WTC11 (cell line): ENCODE measurements around the gene LDAF1. TPM values are rescaled to one million over a fixed set of nuclear protein-coding genes. Genes with fewer than 3 reads are reported as not detected.

ENCODE experiments used
- ATAC-seq: fragments of 200-7000 bp; cut with Tn5 transposase; 2 replicates; pipeline ENCODE4 v1.10.0; 2021; ENCODE audit warnings: mild to moderate bottlenecking, moderate library complexity
- CTCF ChIA-PET: fragments of 300-600 bp; sonication (Branson Sonifier 250); formaldehyde crosslinking; loops from one replicate; lab custom pipeline; 2021; ENCODE audit warnings: antibody characterized with exemption; lab: Charles Lee
- POLR2A ChIA-PET: fragments of 350-600 bp; sonication (Branson Sonifier 250); formaldehyde crosslinking; loops from one replicate; lab custom pipeline; 2021; ENCODE audit warnings: antibody characterized with exemption; lab: Charles Lee
- DNase-seq: peaks from one replicate; pipeline ENCODE4 v3.0.0; 2021; ENCODE audit warnings: low spot score
- H3K27ac Mint-ChIP-seq: 2 replicates; pipeline ENCODE4 v1.8.0; 2021; ENCODE audit warnings: mixed read lengths
- H3K27me3 Mint-ChIP-seq: 2 replicates; pipeline ENCODE4 v1.8.0; 2021; ENCODE audit warnings: low read depth, mild to moderate bottlenecking, moderate library complexity, mixed read lengths
- H3K36me3 Mint-ChIP-seq: 2 replicates; pipeline ENCODE4 v1.8.0; 2021; ENCODE audit warnings: mixed read lengths
- H3K4me1 Mint-ChIP-seq: 2 replicates; pipeline ENCODE4 v1.8.0; 2022; ENCODE audit warnings: mixed read lengths
- H3K4me3 Mint-ChIP-seq: 2 replicates; pipeline ENCODE4 v1.8.0; 2021; ENCODE audit warnings: mild to moderate bottlenecking, moderate library complexity, mixed read lengths
- H3K9me3 Mint-ChIP-seq: 2 replicates; pipeline ENCODE4 v1.8.0; 2021; ENCODE audit warnings: mixed read lengths
- ATF3 ChIP-seq: sonication (generic); formaldehyde crosslinking; conservative IDR thresholded peaks from 2 replicates; pipeline ENCODE4 v1.8.1; 2022; ENCODE audit warnings: mild to moderate bottlenecking, missing genetic modification reagents
- CBFB ChIP-seq: sonication (generic); formaldehyde crosslinking; IDR thresholded peaks from 2 replicates; pipeline ENCODE4 v1.8.1; 2022; ENCODE audit warnings: mild to moderate bottlenecking, low read depth, missing genetic modification reagents
- FOXP1 ChIP-seq: sonication (generic); formaldehyde crosslinking; IDR thresholded peaks from 2 replicates; pipeline ENCODE4 v1.8.0; 2022; ENCODE audit warnings: missing genetic modification reagents, mild to moderate bottlenecking, moderate library complexity, borderline replicate concordance
- GRHL2 ChIP-seq: fragments of 250-450 bp; sonication (Bioruptor Pico); IDR thresholded peaks from 2 replicates; pipeline ENCODE4 v1.8.0; 2022; ENCODE audit warnings: mild to moderate bottlenecking, moderate library complexity; ENCODE audit not compliant: insufficient replicate concordance, severe bottlenecking
- HMGXB4 ChIP-seq: sonication (generic); formaldehyde crosslinking; IDR thresholded peaks from 2 replicates; pipeline ENCODE4 v1.8.1; 2023; ENCODE audit warnings: mild to moderate bottlenecking, moderate library complexity, missing genetic modification reagents
- IRF2 ChIP-seq: sonication (generic); formaldehyde crosslinking; IDR thresholded peaks from 2 replicates; pipeline ENCODE4 v1.8.0; 2022; ENCODE audit warnings: low read depth, missing genetic modification reagents, borderline replicate concordance
- NR2C2 ChIP-seq: sonication (generic); formaldehyde crosslinking; IDR thresholded peaks from 2 replicates; pipeline ENCODE4 v1.8.0; 2022; ENCODE audit warnings: mild to moderate bottlenecking, missing genetic modification reagents
- NR3C1 ChIP-seq: sonication (generic); formaldehyde crosslinking; conservative IDR thresholded peaks from 2 replicates; pipeline ENCODE4 v1.8.1; 2023; ENCODE audit warnings: low read depth, mild to moderate bottlenecking, missing genetic modification reagents
- PRRX2 ChIP-seq: fragments of 250-450 bp; sonication (Bioruptor Pico); IDR thresholded peaks from 2 replicates; pipeline ENCODE4 v1.8.0; 2021; ENCODE audit warnings: mild to moderate bottlenecking
- RORB ChIP-seq: fragments of 250-450 bp; sonication (Bioruptor Pico); IDR thresholded peaks from 2 replicates; pipeline ENCODE4 v1.9.0; 2021; ENCODE audit warnings: mild to moderate bottlenecking
- SMAD3 ChIP-seq: sonication (generic); formaldehyde crosslinking; IDR thresholded peaks from 2 replicates; pipeline ENCODE4 v1.8.0; 2022; ENCODE audit warnings: missing genetic modification reagents, mild to moderate bottlenecking, borderline replicate concordance
- SMAD4 ChIP-seq: sonication (generic); formaldehyde crosslinking; IDR thresholded peaks from 2 replicates; pipeline ENCODE4 v1.8.0; 2022; ENCODE audit warnings: mild to moderate bottlenecking, missing genetic modification reagents
- SOX15 ChIP-seq: fragments of 250-450 bp; sonication (Bioruptor Pico); IDR thresholded peaks from 2 replicates; pipeline ENCODE4 v1.9.0; 2021; ENCODE audit warnings: mild to moderate bottlenecking
- ZMAT4 ChIP-seq: fragments of 250-450 bp; sonication (Bioruptor Pico); IDR thresholded peaks from 2 replicates; pipeline ENCODE4 v1.9.0; 2021; ENCODE audit warnings: mild to moderate bottlenecking
- ZNF121 ChIP-seq: sonication (generic); formaldehyde crosslinking; IDR thresholded peaks from 2 replicates; pipeline ENCODE4 v1.8.0; 2023; ENCODE audit warnings: missing genetic modification reagents
- ZNF138 ChIP-seq: sonication (generic); formaldehyde crosslinking; conservative IDR thresholded peaks from 2 replicates; pipeline ENCODE4 v1.8.1; 2022; ENCODE audit warnings: mild to moderate bottlenecking, moderate library complexity, missing genetic modification reagents
- ZNF263 ChIP-seq: sonication (generic); formaldehyde crosslinking; IDR thresholded peaks from 2 replicates; pipeline ENCODE4 v1.8.1; 2022; ENCODE audit warnings: low read depth, mild to moderate bottlenecking, moderate library complexity, missing genetic modification reagents
- ZNF281 ChIP-seq: sonication (generic); formaldehyde crosslinking; IDR thresholded peaks from 2 replicates; pipeline ENCODE4 v1.8.0; 2023; ENCODE audit warnings: mild to moderate bottlenecking, missing genetic modification reagents
- ZNF512 ChIP-seq: sonication (generic); formaldehyde crosslinking; IDR thresholded peaks from 2 replicates; pipeline ENCODE4 v1.8.1; 2022; ENCODE audit warnings: missing genetic modification reagents, borderline replicate concordance
- total RNA-seq: library from RNA; stranded (reverse); gene quantifications from 3 replicates; pipeline ENCODE4 v1.2.3, GENCODE V29; 2021

LDAF1 gene
- total RNA-seq, 1 experiment from 2014 or later: 42.8 TPM

GRCh38 chr16:21184834-21185233 lies 26.4 kb downstream of the LDAF1 start (continued):
- TF ChIP-seq SMAD4 (CRISPR knock-in tag) (no peak), NR2C2 (CRISPR knock-in tag) (no peak)
- TF ChIP-seq, all 79 proteins: peak for 0

- TF ChIP-seq RORB (no peak), CBFB (CRISPR knock-in tag) (no peak), ZNF281 (CRISPR knock-in tag) (no peak), ZNF121 (CRISPR knock-in tag) (no peak), HMGXB4 (CRISPR knock-in tag) (no peak), IRF2 (CRISPR knock-in tag) (no peak), SMAD4 (CRISPR knock-in tag) (no peak), FOXP1 (CRISPR knock-in tag) (no peak), GRHL2 (no peak), SOX15 (CRISPR knock-in tag) (no peak), ZNF512 (no peak), NR3C1 (CRISPR knock-in tag) (no peak), ATF3 (CRISPR knock-in tag) (no peak), ZNF138 (CRISPR knock-in tag) (no peak), PRRX2 (CRISPR knock-in tag) (no peak), ZNF263 (CRISPR knock-in tag) (no peak), SMAD3 (CRISPR knock-in tag) (no peak), ZMAT4 (CRISPR knock-in tag) (no peak)
- ChIA-PET CTCF (interaction anchor here (0.7 to 5.8 kb wide), 3 partner anchors 26 to 115 kb away, joined by 3 to 186 read pairs (median 3); partner anchors contain the start of gene LDAF1), POLR2A (interaction anchor here (0.6 kb wide), 2 partner anchors 109 to 156 kb away, joined by 3 to 5 read pairs; no protein-coding TSS in a partner anchor)
- no peak overlapping the region for H3K27ac Mint-ChIP-seq
- no peaks in the 10 kb centered on the region for H3K4me1 Mint-ChIP-seq
- peaks cover 35% of the 10 kb centered on the region for H3K36me3 Mint-ChIP-seq
- peaks cover 42% of the 10 kb centered on the region for H3K9me3 Mint-ChIP-seq
- peaks cover 7% of the 10 kb centered on the region; the same call in 1 of the 2 replicates for H3K27me3 Mint-ChIP-seq
- ATAC-seq: no peak
- no peak overlapping the region for H3K4me3 Mint-ChIP-seq
- no peak for DNase-seq
Observed at GRCh38 chr16:21185659-21186325, 27.3 kb downstream of the LDAF1 start.
